Ureter (tissue), 1 donor: Measurements from ENCODE around the gene TMEM147. TPM values are rescaled to one million over a fixed set of nuclear protein-coding genes. Genes with fewer than 3 reads are reported as not detected.

Source experiments
- DNase-seq: peaks from one replicate; pipeline ENCODE4 v3.0.0-alpha.2; 2020; ENCODE audit warnings: low spot score
- total RNA-seq: library from RNA; stranded (reverse); gene quantifications from one replicate; pipeline ENCODE4 v1.2.4, GENCODE V29; 2023
- donor health status: DM: yes; HTN: yes; CAD: no.

TMEM147 gene
- total RNA-seq, 1 donor from 2014 or later, result 113 TPM

DNA sequence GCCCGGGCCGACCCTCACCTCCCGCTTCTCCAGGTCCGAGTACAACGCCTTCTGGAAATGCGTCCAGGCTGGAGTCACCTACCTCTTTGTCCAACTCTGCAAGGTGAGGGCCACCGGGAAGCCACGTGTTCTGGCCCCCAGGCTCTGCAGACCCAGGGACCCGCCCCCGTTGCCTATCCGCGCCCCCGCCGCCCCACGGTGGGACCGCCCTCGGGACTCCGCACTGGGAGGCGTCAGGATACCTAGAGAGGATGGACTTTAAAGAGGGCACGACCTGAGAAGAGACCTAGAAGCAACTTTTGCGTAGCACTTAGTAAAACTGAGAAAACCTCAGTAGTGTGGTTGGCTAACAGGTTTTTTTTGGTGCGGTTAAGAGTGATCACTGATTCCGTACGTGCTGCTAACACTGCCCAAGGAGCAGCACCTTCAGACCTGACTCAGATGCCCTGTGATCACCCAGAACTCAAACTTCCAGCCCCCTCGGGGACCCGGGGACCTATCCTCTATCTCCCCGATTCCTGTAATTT is 492 bp downstream of the TMEM147 start:
- no peak for DNase-seq

DNA sequence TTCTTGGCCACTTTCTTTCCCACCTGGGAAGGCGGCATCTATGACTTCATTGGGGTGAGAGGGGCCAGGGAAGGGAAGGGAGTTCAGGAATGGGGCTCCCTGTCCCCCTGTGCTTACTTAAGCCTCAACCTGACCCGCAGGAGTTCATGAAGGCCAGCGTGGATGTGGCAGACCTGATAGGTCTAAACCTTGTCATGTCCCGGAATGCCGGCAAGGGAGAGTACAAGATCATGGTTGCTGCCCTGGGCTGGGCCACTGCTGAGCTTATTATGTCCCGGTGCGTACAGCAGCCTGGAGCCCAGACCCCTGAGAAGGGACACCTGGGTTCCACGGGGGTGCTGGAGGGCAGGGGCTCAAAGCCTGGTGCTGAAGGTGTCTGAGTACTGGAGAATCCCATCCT is 1.1 kb downstream of the TMEM147 start:
- DNase-seq, result no peak

DNA sequence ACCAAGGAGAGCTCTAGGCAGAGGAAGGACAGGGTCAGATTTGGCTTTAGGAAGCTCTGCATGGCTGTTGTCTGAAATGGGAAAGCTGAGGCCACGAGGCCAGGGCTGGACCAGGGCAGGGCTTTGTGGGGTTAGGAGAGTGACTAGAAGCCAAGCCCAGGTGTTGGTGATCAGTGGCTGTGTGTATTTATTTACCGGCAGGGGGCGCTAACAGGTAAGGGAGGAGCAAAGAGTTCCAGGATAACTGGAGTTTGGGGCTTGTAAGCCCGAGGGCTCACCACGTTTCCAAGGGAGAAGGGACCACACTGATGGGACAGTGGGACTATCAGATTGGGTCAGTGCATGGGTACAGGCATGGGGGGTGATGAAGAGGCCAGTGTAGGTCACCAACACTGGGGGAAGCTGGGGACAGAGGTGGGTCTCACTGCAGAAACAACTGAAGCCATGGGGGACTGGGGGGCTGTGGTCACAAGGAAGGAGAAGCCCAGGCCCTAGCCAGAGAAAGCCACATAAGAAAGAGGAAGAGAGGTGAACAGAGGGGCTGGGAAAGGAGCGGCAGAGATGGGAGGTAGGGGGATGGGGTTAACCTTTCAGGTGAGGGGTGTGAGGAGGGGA is 3.9 kb downstream of the TMEM147 start:
- no peak for DNase-seq

DNA sequence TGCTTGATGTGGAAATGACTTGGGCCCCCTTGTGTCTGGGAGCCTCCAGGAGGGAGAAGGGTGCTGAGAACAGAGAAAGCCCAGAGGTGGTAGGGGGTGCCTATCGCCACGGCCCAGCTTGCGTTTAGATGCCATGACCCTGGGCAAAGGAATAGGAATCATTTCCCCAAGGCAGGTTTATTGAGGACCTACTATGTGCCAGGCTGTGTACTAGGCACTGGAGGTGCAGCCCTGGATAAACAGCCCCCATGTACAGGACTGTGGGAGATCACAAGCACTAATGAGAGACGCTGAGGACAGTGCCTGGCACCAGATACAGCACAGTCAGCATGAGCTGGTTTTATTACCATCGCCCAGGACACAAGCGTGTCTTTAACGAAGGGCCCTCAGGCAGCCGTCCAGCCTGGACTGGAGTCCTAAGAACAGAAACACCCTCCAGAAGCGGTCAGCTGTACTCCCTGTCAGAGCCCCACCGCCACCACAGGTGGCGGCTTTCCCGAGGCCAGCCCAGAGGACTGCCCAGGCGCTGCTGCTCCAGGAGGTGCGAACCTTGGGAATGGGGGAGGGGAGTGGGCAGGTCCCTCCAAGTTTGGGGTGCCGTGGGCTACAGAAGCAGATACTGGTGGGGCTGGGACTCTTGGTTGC is 4.6 kb downstream of the TMEM147 start:
- no peak for DNase-seq

DNA sequence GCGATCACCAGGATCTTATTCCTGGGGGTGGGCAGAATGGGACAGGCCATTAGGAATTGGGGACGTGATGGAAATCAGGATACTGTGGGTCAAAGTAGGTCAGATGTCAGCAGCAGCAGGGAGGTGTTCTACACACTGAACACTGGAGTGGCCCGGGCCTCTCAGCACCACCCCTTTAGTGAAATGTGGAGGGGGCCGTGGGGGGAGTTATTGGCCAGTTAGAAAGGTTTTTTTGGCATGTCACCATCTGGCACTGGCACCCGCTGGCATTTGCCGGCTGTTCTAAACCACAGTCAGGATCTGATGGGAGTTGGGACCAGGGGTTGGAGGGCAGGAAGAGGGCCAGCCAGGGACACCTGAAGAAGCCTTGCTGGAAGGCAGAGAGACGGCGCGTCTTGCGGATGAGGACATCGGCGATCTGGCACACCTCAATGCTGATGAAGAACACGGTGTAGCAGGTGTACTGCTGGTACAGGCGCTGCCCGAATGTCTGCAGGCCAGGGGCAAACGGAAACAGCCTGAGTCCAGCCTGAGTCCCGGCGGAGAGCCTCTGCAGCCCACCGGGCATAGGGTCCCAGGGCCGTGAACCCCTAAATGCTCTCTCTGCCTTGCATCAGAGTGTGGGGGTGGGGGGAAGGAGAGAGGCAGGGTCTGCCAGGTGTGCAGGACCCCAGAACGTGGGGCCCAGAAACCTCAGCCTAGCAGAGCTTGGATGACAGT is 5.8 kb downstream of the TMEM147 start:
- DNase-seq, result no peak

DNA sequence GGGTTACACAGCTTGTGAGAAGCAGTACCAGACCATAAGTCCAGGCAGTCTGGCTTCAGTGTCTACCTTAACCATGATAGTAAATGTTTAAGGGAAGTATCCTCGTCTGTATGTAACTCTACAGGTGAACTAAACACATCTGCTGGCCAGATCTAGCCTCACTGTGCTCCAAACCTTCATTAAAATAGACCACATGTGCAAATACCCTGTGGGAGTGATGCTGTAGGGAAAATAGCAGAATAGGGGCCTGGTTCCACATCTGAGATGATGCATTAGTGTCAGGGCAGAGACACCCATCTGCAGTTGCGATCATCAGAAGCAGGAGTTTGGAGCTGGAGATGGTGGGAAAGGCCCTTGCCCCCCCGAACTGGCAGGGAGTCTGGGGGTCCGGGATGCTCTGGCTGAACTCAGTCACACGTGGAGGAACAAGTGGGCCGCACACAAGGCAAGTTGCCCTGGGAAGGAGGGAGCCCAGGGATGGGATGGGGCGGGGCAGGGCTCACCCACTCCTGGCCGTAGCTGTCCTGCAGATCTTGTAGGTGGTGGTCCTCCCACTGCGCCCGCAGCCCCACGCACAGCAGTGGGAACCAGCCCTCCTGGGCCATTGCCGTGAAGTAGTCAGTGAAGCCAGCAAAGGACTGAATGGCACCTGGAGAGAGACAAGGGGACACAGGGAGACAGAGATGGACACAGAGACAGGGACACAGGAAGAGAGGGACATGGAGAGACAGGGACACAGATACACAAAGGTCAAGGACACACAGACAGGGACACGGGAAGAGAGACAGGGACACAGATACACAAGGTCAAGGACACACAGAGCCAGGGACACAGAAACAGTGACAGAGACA is 7.3 kb downstream of the TMEM147 start:
- DNase-seq, result no peak

DNA sequence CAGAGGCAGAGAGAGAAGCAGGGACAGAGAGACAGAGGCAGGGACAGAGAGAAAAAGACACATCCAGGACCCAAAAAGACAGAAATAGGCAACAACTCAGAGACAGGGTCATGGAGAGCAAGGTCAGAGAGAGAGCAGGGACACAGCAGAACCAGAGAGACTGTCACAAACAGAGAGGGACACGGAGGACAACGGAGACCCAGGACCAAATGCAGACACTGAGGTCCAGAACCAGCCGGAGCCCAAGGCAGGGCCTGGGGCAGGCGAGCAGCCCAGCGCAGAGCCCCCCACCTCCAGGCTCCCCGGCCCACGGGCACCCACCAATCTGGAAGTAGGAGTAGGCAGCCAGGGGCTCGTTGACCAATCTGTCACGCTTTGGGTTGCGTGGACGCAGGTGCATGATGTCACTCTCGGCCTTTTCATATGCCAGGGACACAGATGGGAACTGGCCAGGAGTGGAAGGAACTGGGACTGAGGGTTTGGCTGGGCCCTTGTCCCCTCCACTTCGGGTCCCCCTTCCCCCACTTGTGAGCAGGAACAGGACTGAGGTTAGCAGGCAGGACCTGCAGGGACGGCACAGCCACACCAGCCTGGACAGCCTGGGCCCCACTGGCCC is 8.1 kb downstream of the TMEM147 start:
- DNase-seq, result no peak

DNA sequence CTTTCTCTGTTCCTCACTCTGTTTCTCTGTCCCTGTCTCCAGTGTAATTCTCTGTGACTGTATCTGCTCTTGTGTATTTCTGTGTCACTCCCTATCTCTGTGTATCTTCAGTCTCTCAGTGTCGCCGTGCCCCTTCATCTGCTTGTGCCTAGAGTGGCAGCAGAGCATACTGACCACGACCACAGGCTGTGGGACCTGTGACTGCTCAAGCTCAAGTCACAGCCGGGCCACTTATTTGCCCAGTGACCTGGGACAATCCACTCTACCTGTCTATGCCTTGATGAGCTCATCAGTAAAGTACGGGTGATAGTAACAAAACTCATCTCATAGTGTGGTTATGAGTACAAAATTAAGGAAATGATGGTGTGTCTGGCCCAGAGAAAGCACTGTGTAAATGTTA is 8.7 kb downstream of the TMEM147 start:
- DNase-seq, result no peak

DNA sequence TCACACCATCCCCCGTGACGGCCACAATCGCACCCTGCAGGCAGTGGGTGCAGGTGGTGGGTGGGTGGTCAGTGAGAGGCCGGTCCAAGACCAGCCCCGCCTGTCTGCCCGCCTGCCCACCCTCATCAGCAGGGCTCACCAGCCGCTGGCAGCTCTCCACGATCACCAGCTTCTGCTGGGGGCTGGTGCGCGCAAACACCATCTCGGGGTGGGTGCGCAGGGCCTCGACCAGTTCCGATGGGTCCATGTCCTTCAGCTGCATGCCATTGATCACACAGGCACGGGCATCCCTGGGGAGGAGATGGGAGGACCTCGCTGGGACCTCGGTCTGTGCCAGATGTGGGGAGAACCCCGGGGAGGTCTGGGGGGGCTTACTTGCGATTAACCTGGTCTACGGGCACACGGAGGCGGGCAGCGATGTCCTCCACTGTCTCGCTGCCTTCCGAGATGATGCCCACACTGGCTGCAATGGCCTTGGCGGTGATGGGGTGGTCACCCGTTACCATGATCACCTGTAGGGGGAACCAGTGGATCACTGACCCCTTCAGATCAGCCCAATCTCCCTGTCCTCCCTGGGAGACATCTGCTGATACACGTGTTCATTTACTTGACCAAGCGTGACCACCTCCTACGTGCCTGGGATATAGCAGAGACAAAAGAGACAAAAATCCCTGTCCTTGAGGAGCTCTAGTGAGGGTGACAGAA is 10.0 kb downstream of the TMEM147 start:
- DNase-seq, result no peak

DNA sequence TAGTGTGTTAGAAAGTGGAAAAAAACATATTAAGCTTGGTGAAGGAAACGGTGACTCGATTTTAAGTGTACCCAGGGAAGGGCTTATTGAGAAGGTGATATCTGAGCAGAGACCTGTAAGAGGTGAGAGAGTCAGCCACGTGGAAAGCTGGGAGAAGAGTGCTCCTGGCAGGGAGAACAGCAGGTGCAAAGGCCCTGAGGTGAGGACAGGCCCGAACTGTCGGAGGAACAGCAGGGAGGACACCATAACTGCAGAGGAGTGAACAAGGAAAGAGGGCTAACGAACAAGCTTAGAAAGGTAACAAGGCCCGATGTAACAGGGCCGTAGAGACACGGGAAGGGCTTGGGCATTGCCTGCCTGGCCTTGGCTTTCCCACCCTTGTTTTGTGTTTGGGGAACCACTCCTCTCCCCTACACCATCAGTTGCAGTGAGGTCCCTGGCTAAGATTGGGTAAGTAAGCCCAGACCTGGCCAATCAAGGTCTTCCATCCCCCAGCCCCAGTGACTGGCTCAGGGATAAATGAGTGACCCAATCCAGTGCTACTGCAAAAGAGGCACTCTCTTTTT is 10.7 kb downstream of the TMEM147 start:
- DNase-seq, result no peak

DNA sequence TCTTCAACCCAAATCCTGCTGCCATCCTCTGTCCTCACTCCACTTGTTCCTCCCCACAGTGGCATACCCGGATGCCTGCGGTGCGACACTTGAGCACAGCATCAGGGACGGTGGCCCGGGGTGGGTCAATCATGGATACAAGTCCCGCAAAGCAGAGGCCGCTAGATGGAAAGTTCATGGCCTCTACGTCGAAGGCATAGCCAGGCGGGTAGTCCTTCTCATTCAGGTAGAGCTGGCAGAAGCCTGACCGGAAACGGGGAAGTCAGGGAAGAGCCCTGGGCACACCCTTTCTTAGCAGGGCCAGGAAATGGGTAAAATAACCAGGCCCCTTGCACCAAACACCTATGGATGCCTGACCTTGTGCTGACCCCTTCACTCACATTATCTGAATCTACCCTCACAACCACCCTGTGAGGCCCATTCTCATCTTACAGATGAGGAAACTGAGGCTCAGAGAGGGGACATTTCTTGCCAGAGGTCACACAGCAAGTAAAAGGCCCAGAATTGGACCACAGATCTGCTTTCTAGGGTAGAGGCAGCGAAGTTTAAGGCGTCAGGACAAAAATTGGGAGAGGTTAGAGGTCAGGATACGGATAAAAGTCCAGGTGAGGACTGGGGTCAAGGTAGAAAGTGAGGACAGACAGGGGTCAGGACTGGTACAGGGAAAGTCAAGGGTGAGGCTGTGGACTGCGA is 11.6 kb downstream of the TMEM147 start:
- no peak for DNase-seq

DNA sequence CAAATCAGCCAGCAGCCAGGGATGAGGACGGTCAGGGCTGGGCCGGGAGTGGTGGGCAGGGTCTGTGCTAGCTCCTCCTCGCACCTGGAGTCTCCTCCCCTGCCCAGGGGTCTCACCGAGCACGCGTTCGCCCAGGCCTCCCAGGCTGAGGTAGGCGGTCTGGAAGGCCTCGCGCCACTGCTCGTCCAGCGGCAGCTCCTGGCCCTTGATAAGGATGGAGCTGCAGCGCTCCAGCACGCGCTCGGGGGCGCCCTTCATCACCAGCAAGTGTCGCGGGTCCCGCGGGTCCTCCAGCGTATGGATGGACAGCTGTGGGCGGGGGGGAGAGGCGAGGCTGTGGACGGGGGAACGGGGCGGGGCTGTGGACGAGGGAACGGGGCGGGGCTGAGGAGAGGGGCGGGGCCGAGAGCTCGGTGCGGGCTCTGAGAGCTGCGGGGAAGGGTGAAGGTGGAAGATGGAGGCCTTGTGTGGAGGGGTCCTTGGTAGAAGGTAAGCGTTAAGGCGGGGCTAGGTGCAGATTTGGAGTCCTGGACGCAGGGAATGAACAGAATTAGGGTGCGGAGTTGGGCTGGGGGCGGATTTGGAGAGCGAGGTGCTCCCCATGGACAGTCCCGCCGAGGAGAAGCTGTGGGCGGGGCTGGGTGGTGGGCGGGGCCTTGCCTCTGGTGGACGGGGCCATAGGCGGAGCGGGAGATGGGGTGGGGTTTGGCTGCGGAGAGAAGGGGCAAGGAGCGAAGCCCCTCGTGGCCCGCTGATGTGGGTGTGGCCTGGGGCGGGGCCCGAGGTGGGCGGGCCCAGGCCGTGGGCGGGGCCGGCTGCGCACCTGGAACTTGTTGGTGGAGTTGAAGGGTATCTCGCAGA is 12.3 kb downstream of the TMEM147 start:
- DNase-seq, result no peak

DNA sequence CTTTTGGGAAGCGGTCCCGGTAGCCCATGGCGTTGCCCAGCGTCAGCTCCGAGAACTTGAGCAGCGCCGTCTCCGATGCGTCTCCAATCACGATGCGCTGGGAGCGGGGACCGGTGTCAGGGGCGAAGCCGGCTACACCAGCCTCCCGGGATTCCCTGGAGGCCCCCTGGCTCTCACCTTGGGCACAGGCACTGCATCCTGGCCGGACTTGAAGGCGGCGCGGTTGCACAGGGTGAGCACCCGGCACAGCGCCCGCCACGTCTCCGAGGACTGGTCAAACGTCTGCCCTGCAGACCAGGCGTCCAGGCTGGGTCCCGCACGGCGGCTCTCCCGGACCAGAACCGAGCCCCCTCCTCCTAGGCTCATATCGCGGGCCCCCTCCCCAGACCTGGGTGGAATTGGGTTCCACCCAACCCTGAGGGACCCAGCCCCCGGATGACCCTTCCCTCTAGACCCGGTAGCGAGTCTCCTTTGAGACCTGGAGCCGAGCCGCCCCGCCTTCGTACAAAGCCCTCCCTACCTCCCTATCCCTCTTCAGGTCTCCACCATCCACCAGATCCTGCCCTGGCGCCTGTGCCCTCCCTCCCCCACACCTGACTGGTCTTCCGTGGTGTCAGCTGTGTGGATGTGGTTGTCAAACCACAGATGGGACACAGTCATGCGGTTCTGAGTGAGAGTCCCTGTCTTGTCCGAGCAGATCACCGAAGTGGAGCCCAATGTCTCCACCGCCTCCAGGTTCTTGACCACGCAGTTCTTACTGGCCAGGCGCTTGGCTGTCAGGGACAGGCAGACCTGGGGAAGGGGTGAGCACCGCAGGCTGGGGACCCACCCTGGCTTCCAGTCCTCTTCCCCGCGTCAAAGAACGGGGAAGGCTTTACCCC is 13.2 kb downstream of the TMEM147 start:
- no peak for DNase-seq

DNA sequence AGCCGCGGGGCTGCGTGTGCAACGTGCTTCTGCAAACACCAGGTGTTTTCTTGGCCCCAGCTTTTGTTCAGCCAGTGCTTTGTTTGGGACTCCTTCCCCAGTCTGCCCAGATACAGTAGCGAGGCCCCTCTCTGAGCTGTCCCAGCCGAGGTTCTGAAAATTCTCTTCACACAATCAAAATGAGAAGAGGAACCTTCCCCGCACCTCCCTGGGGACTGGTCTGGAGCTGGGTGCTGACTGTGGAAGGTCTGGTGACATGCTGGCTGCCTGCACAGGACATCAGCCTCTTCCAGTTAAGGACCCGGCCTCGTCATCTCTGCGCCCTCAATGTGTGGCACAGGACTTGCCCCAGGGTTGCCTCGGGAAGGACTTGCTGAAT is 13.8 kb downstream of the TMEM147 start:
- DNase-seq, result no peak

DNA sequence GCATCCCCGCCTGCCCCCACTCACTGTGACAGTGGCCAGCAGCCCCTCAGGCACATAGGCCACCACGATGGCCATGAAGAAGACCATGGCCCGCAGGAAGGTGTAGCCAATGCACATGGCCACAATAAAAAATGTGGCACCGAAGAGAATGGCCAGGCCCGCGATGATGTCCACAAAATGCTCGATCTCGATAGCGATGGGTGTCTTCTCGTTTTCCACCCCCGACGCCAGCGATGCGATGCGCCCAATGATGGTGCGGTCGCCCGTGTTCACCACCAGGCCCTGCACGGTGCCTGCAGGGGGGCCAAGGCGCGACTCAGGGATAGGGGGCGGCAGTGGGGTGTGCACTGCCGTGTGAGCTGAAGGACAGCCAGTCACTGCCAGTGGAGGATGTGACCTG is 14.4 kb downstream of the TMEM147 start:
- DNase-seq, result no peak

DNA sequence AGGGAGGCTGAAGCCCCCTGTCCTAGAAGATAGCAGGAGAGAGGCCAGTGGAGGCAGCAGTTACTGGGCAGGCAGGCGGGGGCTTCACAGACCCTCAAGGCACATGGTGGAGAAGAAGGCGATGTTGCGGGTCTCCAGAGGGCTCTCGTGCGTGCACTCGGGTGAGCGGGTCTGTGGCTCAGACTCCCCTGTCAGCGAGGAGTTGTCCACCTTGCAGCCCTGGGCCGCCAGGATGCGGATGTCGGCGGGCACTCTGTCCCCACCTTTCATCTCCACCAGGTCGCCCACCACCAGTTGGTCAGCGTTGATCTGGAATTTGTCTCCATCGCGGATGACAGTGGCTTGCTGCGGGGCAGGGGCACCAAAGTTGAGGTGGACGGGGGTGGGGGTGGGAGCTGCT is 14.8 kb downstream of the TMEM147 start:
- no peak for DNase-seq

DNA sequence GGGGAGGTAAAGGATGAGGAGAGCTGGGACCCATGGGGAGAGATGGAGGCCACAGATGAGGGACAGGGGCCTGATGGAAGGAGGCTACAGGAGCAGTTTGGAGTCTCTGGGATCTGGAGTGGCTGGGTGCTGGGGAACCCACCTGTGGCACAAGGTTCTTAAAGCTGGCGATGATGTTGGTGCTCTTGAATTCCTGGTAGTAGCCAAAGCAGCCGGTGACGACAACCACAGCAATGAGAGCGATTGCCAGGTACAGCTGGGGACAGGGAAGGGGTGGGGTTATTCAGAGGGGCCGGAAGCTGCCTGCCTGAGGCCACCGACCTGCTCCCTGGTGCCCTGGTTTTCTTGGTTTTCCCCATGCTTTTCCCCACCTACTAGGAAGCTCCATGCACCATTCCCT is 15.3 kb downstream of the TMEM147 start:
- no peak for DNase-seq

DNA sequence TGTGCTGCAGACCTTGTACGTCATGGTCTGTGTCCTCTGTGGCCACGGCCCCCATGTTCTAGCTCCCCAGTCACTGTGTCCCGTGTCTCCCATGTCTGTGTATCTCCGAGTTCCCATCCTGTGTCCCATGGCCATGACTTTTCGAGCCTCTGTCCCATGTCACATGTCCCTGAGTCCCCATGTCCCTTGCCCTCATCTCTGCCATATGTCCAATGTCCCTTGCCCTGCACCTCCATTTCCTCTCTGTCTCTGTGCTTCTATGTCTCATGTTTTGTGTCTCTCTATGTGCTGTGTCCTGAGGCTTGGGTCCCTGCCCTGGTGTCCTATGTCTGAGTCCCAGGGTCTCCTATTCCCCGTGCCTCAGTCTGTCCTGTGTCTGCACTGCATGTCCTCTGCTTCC is 16.0 kb downstream of the TMEM147 start:
- no peak for DNase-seq
